Inflammatory macrophage treated with lipopolysaccharide for 1 hour (primary cell): ENCODE results near the gene AP2A1.
A peak's percentile ranks its signal among the peaks of the same experiment; 100 is the strongest.
"Not testable (repeated sequence)": the region's sequence is repeated elsewhere in the genome, so short reads cannot be mapped to it uniquely, and the experiment has no call there.

ENCODE experiments used
- DNase-seq, 2 donors: peaks; one replicate each; pipeline ENCODE4 v3.0.0-alpha.2; 2020 to 2022

AP2A1 gene

DNA sequence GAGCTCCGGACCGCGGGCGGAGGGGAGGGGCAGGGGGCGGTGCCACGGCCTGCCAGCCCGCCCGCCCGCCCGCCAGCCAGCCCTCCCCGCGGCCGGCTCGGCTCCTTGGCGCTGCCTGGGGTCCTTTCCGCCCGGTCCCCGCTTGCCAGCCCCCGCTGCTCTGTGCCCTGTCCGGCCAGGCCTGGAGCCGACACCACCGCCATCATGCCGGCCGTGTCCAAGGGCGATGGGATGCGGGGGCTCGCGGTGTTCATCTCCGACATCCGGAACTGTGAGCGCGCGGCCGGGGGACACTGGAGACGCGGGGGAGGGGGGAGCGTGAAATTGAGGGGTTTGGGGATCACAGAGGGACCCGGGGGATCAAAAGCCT is at the start of gene AP2A1:
TSS of gene AP2A1 (plus strand) at position 72 of the 370 bp plus-strand sequence. CDS start at position 205, 133 bp downstream.
- no peak for DNase-seq

DNA sequence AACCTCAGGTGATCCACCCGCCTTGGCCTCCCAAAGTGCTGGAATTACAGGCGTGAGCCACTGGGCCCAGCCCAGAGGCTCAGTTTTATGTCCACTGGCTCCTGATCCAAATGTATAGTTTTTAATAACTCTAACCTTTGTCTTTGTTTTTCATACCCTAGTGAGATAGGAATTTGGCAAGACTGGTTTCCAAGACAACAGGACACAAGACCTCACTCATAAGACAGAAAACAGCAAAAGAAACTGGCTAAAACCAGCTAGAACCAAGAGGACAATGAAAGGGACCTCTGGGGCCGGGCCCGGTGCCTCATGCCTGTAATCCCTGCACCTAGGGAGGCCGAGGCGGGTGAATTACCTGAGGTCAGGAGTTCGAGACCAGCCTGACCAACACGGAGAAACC is 48.3 kb upstream of the AP2A1 start:
- DNase-seq = no peak

DNA sequence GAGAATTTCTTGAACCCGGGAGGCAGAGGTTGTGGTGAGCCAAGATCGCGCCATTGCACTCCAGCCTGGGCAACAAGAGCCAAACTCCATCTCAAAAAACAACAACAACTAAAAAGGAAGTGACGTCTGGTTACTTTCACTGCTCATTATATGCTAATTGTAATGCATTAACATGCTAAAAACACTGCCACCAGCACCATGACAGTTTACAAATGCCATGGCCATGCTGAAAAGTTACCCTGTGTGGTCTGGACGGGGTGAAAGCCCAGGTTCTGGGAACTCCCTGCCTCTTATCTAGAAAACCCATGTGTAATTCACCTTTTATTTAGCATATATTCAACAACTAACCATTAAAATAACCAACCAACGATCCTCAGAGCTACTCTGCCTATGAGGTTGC is 47.8 kb upstream of the AP2A1 start:
- no peak for DNase-seq

DNA sequence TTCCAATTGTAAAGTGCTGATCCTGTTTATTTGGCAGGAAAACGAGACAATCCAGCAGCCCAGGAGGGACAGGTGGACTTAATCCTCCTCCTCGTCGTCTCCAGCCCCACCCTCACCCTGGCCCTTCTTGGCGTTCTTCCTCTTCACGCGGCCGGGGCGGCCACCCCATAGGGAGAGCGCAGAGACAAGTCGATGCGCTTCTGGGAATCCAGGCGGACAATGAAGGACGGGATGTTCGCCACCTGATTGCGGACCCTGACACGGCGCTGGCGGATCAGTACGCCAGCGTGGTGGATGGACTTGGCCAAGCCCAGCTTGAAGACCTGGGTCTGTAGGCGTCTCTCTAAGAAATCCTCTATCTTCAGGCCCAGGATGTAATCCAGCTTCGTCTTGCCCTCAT is 47.4 kb upstream of the AP2A1 start:
- not testable (repeated sequence) for DNase-seq

DNA sequence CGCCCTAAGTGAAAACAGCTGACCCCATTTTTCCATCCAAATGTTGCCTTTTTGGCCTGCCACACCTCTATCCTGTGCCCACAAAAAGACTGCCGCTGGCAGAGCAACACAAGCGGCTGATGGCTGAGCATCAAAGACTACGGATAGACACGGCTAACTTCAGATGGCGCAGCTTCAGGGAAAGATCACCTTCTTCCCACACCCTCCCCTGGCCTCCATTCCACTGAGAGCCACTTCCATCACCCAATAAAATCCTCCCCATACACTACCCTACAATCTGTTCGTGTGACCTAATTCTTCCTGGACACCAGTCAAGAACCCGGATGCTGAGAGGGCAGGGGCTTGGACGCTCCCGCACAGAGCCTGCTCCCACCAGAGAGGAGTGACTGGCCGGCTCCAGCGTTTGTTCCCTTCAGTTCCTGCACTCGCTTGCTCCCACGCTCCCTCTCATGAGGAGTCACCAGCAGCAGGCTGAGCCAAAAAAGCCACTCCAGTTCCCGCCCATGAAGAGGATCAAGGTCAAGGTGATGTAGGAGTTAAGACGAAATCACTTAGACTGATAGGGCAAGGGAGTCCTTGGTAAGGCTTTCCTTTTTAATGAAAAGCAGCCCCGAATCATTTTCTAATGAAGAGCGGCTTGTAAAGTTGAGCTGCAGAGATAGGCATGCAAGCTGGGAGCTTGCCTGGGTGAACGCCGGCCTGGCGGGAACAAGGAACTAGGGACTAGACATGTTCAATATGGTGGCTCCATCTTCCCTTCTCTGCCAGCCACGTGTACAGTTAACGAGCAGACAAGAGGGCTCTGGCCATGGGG is 39.4 kb upstream of the AP2A1 start:
- DNase-seq = no peak

DNA sequence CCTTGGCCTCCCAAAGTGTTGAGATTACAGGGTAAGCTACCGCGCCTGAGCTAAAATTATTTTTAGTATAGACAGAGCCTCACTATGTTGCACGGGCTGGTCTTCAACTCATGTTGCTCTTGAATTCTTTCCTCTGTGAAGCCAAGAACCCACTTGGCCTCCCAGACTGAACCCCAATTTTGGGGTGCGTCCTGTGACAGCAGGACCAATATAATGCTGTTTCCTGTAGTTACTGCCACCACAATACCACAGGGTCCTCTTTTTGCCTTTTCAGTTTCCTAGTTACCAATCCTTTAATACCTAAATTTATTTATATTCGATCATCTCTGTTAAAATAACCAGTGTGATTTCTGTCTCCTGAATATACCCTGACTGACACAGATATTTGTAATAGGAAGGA is 36.6 kb upstream of the AP2A1 start:
- DNase-seq = no peak

DNA sequence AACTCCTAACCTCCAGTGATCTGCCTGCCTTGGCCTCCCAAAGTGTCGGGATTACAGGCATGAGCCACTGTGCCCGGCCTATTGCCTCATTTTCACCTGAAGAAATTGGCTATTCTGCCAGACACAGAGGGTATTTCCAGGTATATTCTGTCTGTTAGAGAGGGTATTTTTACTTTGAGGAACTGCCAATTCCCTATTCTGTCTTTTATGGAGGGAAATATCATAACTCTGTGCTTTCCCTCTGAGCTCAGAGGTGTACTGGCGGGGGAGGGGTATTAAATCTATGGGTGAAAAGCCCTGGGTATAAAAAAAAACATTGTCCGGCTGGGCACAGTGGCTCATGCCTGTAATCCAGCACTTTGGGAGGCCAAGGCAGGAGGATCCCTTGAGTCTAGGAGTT is 28.5 kb upstream of the AP2A1 start:
- DNase-seq = peak; percentile 54 to 75

DNA sequence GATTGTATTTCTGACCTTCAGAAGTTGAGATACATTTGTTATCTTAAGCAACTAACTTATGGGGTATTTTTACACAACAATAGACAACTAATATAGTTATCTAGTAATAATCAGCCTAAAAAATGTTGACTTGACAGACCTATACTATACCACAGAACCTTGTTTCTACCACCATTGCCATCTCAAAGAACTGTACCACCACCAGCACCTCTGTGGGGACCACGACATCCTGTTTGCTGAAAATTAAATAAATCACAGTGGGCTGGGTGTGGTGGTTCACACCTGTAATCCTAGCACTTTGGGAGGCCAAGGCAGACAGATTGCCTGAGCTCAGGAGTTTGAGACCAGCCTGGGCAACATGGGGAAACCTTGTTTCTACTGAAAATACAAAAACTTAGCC is 27.7 kb upstream of the AP2A1 start:
- DNase-seq = no peak

DNA sequence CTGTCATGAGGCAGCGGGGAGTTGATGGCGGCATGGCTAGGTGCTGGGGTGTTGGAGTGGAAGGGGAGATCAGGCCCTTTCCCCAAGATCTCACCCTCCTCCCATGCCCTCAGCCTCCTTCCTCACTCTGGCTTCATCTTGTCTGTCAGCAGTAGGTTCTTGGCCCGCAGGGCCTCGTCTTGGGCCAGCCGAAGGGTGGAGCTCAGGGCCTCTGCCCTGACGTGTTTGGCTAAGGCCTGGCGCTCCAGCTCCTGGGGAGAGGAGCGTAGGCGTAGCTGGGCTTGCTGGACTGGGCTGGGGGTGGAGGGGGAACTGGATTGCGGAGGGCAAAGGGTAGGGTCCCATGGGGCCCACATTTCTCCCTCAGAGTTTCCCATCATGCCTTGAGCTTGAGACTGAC is 26.9 kb upstream of the AP2A1 start:
- DNase-seq = no peak

DNA sequence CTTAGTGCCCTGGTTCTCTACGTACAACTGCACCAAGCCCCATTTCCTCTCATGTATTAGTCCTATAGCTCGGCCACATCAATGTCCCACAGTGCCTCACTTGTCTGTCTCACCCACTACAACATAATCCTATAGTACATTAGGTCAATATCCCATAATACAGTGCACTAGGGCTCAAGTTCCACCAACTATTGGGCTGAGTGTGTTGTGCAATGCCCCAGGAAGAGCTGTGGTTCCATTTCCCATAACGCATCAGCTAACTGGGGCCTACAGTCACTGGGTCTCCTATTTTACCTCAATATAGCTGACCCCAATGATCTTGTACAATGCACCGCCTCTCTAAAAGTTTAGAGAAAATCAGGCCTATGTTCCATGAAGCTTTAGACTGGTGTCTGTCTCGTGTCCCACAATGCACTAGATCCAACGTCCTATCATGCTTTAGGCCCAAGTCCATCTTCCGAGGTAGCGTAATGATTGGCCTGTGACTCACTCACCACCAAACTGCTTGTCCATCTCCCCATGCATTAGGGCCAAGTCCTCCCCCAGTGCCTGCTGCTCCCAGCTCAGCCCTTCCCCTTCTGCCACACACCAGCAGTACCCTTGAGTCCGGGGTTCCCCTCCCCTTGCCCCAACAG is 25.5 kb upstream of the AP2A1 start:
- no peak for DNase-seq

DNA sequence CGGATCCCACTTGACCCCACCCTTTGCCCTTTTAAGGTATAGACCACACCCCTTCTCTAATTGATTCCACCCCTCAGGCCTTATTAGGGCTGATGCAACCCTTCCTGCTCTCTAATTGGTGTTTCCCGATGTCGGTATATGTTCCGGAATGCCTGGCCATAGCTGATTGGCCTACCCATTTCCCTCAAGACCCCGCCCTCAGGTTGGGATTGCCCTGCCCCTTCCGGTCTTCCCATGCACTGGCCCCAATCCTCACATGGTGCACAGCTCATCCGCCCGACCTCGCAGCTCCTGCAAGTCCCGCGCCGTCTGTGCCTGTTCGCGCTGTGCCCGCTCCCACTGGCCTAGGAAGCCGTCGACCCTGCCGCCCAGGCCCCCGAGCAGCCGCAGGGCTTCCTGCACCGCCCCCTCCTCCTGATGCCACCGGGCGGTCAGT is 21.8 kb upstream of the AP2A1 start:
- DNase-seq = no peak

DNA sequence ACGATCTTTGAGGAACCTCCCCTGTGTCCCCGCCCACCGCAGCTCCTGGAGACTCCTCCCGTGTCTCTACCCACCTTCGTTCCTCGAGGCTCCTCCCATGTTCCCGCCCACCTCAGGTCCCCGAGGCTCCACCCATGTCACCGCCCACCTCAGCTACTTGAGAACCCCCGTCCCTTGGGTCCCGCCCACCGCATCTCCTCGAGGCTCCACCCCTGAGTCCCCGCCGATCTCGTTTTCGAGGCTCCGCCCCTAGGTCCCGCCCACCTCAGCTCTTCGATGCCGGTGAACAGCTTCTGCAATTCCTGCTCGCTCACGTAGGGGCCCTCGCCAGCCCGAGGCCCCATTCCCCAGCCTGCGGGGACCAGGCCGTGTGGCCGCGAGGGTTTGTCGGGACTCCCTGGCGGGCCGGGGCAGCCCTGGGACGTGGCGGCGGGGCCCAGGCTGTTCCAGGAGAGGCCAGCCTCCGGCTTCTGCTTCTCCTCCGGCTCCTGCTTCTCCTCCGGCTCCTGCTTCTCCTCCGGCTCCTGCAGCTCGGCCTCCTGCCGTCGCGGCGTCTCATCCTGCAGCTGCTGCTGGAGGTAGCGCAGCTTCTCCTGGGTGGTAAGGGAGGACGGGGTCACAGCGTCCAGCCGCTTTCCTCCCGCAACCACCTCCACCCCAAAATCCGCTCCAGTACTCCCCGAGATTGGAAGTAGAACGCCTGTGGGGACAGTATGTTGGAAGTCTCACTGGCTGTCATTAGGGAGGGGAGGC is 20.4 kb upstream of the AP2A1 start:
- DNase-seq = peak; percentile 56 to 61

DNA sequence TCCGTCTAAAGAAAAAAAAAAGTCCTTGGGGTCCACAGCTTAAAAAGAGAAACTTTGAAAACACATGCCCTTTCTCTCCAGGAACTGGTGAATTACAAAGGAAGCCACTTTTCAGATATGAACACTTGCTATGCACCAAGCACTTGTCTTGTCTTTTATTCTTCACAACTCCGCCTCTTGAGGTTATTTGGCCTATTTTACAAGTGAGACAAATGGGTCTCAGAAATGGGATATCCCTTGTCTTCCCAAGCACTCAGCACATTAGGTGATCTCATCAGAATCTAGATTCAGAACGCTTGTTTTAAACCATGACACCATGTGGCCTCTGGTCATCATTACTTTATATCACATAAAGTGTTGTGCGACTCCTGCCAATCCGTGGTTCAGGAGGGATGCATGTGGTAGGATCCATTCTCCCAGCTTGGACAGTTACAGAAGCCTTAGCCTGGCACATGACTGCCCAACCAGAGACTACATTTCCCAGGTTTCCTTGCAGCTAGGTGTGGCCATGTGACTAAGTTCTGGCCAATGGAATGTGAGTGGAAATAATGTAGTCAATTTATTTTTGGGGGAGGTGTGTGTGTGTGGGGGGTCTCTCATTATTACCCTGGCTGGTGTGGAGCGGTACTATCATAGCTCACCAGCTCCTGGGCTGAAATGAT is 17.6 kb upstream of the AP2A1 start:
- DNase-seq = peak in 1 of 2 donors; percentile 28

DNA sequence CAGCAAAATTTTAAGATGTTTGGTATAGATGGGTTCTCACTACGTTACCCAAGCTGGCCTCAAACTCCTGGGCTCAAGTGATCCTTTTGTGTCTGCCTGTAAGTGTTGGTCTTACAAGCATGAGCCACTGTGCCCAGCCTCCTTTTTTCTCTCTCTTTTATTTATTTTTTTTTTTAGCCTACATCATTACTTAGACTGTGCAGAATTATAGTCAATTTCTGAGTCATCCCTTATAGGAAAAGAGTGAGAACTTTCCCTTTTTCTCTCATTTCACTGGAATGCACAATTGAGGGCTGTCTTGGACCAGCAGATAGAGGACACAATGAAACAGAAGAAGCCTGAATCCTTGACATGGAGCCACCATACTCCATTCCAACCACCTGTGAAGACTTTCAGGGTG is 17.0 kb upstream of the AP2A1 start:
- DNase-seq = no peak

DNA sequence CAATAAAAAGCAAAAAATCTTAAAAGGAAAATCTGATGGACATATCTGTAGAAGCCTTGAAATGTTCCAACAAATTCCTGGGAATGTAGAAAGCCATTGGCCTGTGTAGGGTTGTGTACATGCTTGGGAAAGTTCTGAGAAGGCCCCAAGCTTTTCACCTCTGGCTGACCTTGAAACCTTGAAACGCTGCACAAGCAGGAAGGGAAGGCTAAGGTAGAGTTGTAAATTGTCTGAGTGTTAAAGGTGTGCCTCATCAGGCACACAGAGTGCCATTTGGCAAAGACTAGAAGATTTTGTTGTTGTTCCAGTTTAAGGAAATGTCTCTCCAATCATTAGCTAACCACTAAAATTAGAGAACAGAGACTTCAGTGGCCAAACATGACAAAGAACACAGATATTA is 14.1 kb upstream of the AP2A1 start:
- no peak for DNase-seq

DNA sequence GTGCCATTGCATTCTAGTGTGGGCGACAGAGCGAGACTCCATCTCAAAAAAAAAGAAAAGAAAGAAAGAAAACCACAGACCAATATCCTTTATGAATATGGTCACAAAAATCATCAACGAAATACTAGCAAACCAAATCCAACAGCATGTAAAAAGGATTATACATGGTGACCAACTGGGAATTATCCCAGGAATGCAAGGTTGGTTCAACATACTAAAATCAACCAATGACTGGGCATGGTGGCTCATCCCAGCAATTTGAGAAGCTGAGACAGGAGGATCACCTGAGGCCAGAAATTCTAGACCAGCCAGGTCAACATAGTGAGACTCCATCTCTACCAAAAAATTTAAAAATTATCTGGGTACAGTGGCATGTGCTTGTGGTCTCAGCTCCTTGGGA is 10.8 kb upstream of the AP2A1 start:
- no peak for DNase-seq

DNA sequence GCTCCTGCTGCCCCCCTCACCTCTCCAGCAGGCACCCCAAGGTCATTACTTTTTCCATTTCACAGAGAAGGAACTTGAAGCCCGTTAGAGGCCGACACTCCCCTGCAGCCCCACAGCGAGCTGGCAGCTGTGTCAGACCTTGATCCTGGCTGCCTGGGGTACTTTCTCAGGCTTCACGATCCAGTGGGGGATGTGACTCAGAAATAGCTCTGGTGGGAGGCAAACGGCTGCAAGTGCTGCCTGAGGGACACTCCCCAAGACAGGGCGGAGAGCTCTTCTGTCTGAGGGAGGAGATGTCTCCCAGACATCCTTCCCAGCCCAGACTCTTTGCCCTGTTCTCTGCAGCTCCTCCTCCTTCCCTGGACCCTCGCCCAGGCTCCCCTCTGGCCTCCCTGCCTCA is 8.5 kb upstream of the AP2A1 start:
- no peak for DNase-seq

DNA sequence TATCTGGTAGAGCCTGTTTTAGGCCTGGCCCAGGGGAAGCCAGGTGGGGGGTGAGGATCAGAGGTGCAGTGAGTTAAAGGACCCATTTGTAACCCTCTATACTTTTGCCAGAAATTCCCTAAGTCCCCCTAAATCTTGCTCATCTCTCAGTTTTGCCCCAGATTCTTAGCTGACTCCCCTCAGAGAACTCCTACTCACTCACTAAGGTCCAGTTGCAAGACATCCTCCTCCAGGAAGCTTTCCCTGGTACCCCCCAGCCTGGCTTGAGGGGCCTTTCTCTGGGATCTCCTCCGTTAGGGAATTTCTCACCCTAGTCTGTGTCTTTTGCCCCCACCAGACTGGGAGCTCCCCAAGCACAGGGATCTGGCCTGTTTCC is 5.6 kb upstream of the AP2A1 start:
- no peak for DNase-seq

DNA sequence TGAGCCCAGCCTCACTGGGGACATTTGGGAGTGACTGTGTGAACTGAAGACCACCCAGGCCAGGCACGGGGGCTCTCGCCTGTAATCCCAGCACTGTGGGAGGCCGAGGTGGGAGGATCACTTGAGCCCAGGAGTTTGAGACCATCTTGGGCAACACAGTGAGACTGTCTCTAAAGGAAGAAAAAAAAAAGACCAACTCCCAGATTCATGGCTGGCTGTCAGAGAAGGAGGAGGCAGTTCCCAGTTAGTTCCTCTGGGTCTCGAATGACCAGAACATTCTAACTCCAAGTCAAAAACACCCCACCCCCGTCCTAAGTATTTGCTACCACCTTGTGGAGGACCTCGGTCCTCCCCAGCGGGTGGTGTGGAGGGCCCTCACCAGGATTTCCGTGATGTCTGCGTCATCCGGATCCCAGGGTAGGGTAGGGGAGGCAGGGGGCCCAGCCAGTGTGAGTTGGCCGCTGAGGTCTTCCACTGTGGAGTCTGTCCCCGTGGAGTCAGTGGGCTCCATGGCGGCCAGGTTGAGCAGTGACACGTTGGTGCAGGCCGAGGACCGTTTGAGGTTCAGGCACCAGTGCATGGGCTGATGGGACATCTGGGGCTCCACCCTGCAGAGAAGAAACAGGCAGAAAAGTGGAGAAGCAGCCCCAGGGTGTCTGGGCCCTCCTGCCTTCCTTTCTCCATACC is 5.0 kb upstream of the AP2A1 start:
- peak in 1 of 2 donors; percentile 30 for DNase-seq

DNA sequence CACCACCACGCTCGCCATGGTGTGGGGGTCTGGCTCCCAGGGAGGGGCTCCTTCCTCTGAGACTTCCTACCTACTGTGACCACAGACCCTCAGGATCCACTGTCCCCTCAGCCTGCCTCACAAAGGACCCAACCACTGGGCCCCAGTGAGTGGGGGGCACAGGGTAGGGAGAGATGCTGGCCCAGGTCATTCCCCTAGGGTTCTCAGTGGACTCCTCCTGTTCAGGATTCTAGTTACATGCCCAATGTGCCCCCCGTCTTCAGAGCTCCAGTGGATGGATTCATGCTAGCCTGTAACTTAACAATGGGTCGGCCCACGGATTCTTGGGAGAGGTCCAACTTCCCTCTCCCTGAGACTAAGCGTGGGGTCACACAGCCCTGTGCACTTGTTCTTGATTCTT is 3.6 kb upstream of the AP2A1 start, which contains the start of gene TSKS:
TSS of gene TSKS (minus strand) at position 77 of the 400 bp plus-strand sequence. CDS start at position 18, 59 bp downstream.
- peak in 1 of 2 donors; percentile 19 for DNase-seq

DNA sequence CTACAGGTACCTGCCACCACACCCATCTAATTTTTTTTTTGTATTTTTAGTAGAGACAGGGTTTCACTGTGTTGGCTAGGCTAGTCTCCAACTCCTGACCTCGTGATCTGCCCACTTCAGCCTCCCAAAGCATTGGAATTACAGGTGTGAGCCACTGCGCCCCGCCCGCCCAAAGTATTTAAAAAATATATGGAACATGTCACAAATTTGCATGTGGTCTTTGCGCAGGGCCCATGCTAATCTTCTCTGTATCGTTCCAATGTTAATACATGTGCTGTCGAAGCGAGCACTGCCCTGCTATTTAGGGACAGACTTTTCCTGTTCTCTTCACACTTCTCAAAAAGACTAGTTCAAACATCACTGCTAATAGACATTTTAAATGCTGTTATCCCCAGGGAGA is 2.5 kb upstream of the AP2A1 start:
- DNase-seq = no peak
